GM12874 (cell line): Measurements from ENCODE around the gene PPEF1.

Experiments used
- TF ChIP-seq, protein P1 (sequence below): IDR thresholded peaks from 2 replicates; pipeline ENCODE4 v1.5.1; 2011; ENCODE audit warnings: low read depth, mild to moderate bottlenecking, control low read depth, low read length, moderate library complexity; ENCODE audit not compliant: insufficient read depth

Gene PPEF1

DNA sequence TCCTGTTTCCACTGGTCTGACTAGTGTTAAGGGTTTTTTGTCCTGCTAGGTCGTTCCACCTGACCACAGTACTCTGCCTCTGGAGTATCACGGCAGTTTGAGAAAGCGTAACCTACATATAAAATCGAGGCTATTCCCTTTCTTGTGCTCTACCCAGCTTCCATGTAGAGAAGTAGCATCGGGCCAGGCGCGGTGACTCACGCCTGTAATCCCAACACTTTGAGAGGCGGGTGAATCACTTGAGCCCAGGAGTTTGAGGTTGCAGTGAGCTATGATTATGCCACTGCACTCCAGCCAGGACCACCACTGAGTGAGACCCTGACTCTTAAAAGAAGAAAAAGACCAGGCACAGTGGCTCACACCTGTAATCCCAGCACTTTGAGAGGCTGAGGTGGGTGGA is 7.5 kb downstream of the PPEF1 start:
- TF ChIP-seq, protein P1, sequence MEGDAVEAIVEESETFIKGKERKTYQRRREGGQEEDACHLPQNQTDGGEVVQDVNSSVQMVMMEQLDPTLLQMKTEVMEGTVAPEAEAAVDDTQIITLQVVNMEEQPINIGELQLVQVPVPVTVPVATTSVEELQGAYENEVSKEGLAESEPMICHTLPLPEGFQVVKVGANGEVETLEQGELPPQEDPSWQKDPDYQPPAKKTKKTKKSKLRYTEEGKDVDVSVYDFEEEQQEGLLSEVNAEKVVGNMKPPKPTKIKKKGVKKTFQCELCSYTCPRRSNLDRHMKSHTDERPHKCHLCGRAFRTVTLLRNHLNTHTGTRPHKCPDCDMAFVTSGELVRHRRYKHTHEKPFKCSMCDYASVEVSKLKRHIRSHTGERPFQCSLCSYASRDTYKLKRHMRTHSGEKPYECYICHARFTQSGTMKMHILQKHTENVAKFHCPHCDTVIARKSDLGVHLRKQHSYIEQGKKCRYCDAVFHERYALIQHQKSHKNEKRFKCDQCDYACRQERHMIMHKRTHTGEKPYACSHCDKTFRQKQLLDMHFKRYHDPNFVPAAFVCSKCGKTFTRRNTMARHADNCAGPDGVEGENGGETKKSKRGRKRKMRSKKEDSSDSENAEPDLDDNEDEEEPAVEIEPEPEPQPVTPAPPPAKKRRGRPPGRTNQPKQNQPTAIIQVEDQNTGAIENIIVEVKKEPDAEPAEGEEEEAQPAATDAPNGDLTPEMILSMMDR, result no peak

DNA sequence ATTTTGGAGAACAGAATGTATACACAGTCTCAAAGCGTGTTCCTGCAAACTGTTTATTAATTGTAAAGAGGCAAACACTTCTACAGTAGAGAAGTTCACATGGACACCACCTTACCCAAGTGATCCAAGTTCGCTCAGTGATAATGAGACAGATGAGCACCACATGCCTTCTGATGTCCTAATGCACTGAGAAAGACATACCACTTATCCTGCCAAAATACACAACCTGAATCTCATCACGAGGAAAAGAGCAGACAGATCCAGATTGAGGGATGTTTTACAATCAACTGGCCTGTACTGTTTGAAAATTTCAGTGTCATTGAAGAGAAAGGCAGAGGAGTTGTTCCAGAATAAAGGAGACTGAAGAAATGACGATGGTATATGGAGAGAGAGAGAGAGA is 12.4 kb downstream of the PPEF1 start:
- TF ChIP-seq, protein P1, result no peak

DNA sequence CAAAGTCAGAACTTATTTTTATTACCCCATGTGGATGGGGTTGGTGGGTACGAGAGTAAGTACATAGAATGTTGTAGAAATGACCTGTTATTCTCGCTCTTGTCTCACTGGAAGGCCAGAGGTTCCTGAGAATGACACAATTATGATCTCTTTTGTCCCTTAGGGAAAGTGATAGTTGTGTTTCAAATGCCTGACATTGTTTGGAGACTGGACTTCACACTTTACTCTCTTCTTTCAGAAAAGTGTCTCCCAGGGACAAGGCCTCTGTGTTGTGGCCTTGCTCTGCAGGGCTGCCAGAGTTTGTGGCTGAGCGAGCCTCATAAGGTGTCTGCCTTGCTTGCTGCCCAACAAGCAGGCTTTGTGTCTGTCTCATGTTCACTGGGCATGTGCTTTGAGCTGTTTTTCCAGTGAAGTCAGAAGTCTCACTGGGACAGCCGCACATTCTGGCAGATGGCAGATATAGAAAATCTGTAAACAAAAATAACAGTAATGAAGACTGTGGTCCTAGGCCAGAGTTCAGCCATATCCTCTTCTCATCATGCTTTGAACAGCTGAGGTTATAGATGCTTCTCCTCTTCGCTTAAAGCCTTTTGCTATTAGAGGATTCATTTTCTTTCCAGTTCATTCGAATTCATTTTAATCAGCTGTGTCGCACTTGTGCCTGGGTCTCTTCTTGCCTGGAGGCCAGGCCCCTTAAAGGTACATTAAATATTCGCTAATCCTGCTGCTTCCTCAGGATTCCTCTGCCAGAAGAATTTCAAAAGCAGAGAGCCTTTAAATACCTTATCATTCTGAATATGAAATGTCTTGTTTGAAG is 14.4 kb downstream of the PPEF1 start:
- TF ChIP-seq, protein P1, result no peak

DNA sequence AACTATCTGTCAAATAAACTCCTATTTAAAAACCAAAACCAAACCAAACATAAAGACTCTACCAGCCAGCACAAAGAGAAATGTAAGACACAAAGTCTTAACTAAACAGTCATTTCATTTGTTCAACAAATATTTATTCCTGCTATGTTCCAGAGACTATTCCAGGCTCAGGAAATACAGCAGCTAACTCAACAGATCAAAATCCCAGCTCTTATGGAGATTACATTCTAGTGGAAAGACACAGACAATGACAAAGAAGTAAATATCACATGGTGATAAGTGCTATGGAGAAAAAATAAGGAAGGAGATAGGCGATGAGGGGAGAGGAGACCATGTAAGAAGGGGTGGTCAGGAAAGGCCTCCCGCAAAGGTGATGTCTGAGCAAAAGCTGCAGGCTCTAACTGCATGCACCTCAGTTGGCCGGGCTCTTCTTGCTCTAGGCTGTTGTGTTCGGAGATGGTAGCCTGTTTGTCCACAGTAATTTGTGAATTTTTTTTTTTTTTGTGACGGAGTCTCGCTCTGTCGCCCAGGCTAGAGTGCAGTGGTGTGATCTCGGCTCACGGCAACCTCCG is 15.1 kb downstream of the PPEF1 start:
- TF ChIP-seq, protein P1, result no peak

DNA sequence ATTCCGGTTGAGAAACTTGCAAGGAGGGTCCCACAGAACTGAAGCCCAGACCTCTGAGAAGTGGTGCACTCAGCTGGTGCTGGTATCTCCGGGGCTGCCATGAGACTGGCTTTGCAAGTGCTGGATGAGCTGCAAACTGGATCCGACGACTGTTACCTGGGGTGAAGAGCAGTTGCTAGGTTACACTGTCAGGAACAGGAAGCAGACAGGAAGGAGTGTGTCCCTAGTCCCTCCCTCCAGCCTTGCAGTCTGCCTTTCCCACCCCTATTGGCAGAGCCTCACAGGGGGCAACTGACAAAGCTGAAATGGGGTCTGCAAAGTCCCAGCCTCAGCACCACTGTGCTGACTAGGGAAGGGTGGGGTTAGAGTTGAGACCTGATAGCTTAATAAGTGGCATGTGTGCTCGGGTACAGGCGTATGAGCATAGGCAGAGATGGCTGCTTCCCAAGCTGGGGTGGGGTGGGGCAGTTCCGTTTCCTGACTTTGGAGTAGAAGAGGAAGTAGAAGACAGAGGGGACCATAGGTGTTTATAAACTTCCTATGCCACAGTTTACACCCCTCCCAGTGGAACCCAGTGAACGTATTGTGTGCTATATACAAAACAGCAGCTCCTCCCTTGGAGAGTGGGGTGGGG is 18.0 kb downstream of the PPEF1 start:
- TF ChIP-seq, protein P1, result no peak

DNA sequence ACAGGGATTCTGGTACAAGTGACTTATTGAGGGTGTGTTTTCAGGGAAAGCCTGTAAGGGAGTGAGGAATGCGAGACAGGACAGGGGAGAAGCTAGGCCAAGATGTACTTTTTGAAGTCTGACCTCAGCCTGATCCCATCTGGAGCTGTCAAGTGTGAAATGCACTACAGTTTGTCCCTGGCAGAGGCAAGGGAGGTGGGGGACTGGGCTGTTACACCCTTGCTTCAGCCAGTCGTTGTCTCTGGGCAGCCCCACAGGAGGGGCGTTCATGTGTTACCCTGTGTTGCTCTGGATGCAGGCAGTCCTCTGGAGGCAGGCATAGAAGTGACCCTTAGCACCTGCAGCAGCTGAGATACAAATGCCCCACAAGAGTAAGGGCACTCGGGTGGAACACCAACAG is 25.8 kb downstream of the PPEF1 start:
- TF ChIP-seq, protein P1, result no peak

DNA sequence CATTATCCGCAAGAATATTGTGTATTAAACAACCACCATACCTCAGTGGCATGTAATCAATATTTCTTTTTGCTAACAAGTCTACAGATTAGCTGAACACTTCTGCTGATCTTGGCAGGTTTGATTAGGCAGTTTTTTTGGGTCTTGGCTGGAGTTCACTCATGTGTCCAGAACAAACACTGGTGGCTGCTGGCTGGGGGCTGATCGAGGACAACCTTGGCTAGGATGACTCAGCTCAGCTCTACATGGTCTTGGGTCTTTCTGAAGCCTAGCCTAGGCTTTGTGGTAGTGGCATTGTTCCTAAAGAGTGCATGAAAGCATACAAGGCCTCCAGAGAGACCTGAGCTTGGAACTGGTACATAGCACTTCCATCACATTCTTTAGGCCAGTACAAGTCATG is 41.1 kb downstream of the PPEF1 start:
- TF ChIP-seq, protein P1, result no peak
